ACC112 (cell line): ENCODE results near the gene DDX28.
"Not testable (repeated sequence)": the region's sequence is repeated elsewhere in the genome, so short reads cannot be mapped to it uniquely, and the experiment has no call there.

ENCODE experiments used
- H2AFZ ChIP-seq: fragments of 200-600 bp; sonication (generic); one replicate; pipeline ENCODE4 v1.6.0; 2017; ENCODE audit warnings: antibody characterized with exemption, low read length; ENCODE audit not compliant: unreplicated experiment
- H3K27ac ChIP-seq: fragments of 200-600 bp; sonication (generic); 2 replicates; pipeline ENCODE4 v1.5.1; 2014; ENCODE audit warnings: low read depth, mild to moderate bottlenecking, antibody characterized with exemption, low read length, moderate library complexity
- H3K27me3 ChIP-seq: fragments of 200-600 bp; sonication (generic); 2 replicates; pipeline ENCODE4 v1.6.1; 2014; ENCODE audit warnings: mild to moderate bottlenecking, antibody characterized with exemption, low read length, moderate library complexity, mixed read lengths; ENCODE audit not compliant: insufficient read depth
- H3K36me3 ChIP-seq: fragments of 200-600 bp; sonication (generic); 2 replicates; pipeline ENCODE4 v1.6.1; 2016; ENCODE audit warnings: mild to moderate bottlenecking, antibody characterized with exemption, low read length, moderate library complexity, mixed read lengths; ENCODE audit not compliant: insufficient read depth
- H3K4me1 ChIP-seq: fragments of 200-600 bp; sonication (generic); one replicate; pipeline ENCODE4 v1.6.1; 2016; ENCODE audit warnings: low read length, mixed read lengths; ENCODE audit not compliant: insufficient read depth, unreplicated experiment, control insufficient read depth
- H3K4me3 ChIP-seq: fragments of 200-600 bp; sonication (generic); 2 replicates; pipeline ENCODE4 v1.5.1; 2014; ENCODE audit warnings: mild to moderate bottlenecking, low read depth, low read length
- H3K79me2 ChIP-seq: fragments of 200-600 bp; sonication (generic); one replicate; pipeline ENCODE4 v1.6.0; 2016; ENCODE audit warnings: low read length; ENCODE audit not compliant: control insufficient read depth, unreplicated experiment, insufficient read depth

Gene DDX28

DNA sequence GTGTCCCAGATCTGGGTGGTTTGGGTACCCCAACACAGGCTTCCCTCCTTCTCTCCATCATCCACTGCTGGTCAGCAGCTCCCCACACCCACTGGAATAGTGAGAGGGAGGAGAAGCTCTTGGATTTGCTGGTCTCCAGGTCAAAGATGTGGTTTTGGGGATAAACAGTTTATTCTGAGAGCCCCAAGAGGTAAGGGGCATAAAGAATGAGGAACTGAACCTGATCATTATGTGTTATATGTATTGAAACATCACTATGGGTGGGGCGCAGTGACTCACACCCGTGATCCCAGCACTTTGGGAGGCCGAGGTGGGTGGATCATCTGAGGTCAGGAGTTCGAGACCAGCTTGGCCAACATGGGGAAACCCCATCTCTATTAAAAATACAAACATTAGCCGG is 27.6 kb downstream of the DDX28 start:
- Histone ChIP-seq H3K27ac (no peak overlapping the region), H3K4me1 (peaks cover 16% of the 10 kb centered on the region), H3K27me3 (no peaks in the 10 kb centered on the region), H3K36me3 (no peaks in the 10 kb centered on the region), H3K79me2 (no peaks in the 10 kb centered on the region), H3K4me3 (no peak overlapping the region), H2AFZ (no peak overlapping the region)

DNA sequence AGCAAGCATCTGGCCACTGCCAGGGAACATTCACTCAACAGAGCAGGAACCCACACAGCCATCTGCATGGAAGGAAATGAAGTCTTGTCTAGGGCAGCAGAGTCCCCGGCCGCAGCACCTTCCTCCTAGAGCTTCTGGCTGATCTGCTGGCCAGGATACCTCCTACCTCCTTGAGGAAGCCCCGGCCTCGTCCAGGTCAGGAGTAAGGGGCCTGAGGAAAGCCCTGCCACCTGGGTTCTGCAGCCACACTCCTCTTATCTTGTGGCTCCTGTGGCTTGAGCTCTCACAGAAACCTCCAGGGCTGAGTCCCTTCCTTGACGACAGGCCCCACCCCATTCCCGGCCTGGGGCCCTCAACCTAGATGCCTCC is 29.0 kb downstream of the DDX28 start:
- H3K27ac ChIP-seq, H3K79me2 ChIP-seq, H2AFZ ChIP-seq, H3K36me3 ChIP-seq, H3K4me3 ChIP-seq, H3K27me3 ChIP-seq: not testable (repeated sequence)
- H3K4me1 ChIP-seq = peaks cover 12% of the 10 kb centered on the region

DNA sequence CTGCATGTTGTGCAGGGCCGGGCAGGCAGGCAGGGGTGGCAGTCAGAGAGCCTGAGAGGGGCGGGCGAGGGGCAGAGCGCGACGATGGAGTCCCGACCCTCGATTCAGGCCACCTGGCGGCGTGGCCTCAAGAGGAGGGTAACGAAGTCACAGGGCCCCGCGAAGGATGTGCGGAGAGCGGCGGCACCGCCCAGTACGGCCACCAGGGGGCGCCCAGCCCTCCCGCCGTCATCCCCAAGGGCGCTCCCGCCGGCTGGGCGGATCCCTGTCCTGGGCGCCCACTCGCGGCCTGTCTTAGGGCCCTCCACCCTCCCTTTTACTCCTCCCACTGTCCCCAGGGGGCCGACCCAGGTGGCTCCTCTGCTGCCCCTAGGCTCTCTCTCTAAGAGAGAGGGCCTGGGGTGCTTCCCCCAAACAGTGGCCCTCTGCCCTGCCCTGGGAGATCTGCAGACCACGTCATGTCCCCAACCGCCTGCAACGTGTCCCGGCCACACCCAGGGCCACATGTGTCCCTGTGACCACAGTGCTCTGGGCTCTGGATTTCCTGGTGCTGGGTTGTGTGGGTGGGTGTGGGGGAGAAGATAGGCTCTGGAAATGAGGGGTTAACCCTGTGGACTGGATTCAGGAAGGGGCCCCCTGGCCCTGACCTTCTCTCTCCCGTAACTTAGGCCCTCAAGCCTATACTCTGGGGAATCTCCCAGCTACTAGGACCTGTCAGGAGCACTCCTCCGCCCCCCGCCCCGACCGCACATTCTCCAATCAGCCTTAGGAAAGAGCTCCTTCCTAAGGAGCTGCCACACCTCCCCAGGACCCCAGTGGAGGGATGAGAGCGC is 29.6 kb downstream of the DDX28 start:
- peak overlapping the region; percentile 58; the same call in 1 of the 2 replicates for H3K4me3 ChIP-seq
- no peak overlapping the region for H3K27ac ChIP-seq
- no peaks in the 10 kb centered on the region for H3K79me2 ChIP-seq
- peak overlapping the region; percentile 96 for H2AFZ ChIP-seq
- peaks cover 12% of the 10 kb centered on the region for H3K4me1 ChIP-seq
- no peaks in the 10 kb centered on the region for H3K27me3 ChIP-seq
- H3K36me3 ChIP-seq = no peaks in the 10 kb centered on the region

DNA sequence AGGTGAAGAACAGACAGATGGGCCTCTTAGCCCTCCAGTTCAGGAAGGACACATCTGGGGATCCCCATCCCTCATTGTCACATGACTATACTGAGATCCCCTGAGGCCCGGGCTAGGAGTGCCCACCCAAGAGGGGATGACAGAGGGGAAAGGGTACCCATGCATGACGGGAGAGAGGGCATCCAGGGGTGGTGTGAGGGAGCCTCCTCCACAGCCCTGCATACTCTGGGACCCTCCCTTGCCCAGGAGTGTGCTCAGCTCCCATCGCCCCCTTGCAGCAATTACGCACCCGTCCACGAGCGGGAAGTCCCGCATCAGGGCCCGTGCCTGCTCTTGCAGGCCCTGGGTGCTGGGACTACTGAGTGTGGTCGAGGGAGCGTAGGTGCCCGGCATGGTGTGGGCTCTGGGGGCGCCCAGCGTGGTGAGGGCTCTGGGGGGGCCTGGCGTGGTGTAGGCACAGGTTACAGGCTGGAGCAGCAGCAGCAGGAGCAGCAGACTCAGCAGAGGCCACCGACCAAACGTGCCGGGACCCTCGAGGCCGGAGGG is 30.3 kb downstream of the DDX28 start:
- Histone ChIP-seq H3K4me1 (peaks cover 12% of the 10 kb centered on the region), H3K36me3 (no peaks in the 10 kb centered on the region), H3K27ac (no peak overlapping the region), H3K27me3 (no peaks in the 10 kb centered on the region), H3K4me3 (no peak overlapping the region), H3K79me2 (no peaks in the 10 kb centered on the region), H2AFZ (no peak overlapping the region)

DNA sequence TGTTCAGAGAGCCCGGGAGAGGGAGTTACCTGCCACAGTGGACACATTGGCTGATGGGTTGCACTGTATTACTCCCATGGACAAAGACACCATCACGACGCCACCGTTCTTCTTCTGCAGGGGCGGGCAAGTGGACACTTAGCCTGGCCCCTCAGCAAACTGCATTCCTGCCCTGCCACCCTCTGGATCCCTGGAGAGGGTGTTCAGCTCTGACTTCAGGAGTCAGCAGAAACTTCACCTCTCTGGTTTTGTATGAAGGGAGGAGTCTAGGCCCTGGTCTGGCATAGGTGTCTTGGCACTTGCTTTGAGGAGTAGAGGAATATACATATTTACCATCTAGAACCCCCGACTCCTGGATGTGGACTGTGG is 33.0 kb downstream of the DDX28 start:
- Histone ChIP-seq H3K4me1 (peaks cover 8% of the 10 kb centered on the region), H3K36me3 (no peaks in the 10 kb centered on the region), H3K27ac (no peak overlapping the region), H3K4me3 (no peak overlapping the region), H2AFZ (no peak overlapping the region), H3K79me2 (no peaks in the 10 kb centered on the region), H3K27me3 (no peaks in the 10 kb centered on the region)

DNA sequence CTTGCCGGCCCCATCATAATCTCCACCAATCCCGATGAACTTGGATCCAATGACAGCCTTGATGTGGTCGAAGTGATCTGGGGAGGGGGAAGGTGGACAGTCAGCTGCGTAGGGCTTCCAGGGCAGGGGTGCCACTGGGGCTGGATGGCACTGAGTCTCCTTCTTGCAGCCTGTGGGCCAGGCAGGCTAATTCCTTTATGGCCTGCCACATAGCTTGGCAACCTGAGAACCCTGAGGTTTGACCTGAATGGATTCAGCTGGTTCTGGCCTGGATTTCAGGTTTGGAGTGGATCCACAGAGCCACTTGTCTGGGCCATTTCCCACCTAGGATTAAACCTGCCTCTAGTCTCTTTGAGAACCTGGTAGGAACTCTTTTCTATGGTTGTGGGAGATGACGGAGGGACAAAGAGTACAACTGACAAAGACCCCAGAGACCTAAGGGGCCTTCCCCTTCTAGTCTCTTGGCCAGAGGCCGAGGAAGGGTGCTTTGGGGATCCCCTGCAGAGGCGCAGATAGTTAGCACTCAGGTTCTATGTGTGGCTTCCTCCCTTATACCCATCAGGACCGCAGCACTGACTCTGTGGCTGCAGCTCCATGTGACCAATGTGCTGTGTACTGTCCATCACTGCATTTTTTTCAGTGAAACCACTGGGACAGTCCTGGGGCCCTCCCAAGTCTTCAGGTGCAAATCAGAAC is 33.6 kb downstream of the DDX28 start:
- Histone ChIP-seq H3K79me2 (no peaks in the 10 kb centered on the region), H3K27me3 (no peaks in the 10 kb centered on the region), H2AFZ (no peak overlapping the region), H3K4me1 (peaks cover 8% of the 10 kb centered on the region), H3K36me3 (no peaks in the 10 kb centered on the region), H3K27ac (no peak overlapping the region), H3K4me3 (no peak overlapping the region)

DNA sequence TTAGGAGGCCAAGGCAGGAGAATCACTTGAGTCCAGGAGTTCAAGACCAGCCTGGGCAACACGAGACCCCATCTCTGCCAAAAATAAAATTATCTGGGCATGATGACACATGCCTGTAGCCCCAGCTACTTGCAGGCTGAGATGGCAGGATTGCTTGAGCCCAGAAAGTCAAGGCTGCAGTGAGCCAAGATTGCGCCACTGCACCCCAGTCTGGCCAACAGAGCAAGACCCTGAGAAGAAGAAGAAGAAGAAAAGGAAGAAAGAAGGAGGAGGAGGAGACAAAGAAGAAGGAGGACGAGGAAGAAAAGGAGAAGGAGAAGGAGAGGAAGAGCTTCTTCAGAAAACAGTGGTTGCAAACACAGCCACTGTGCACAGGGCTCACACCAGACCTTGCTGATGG is 34.4 kb downstream of the DDX28 start:
- Histone ChIP-seq H2AFZ (no peak overlapping the region), H3K27me3 (no peaks in the 10 kb centered on the region), H3K27ac (no peak overlapping the region), H3K36me3 (no peaks in the 10 kb centered on the region), H3K4me1 (peaks cover 7% of the 10 kb centered on the region), H3K79me2 (no peaks in the 10 kb centered on the region), H3K4me3 (no peak overlapping the region)

DNA sequence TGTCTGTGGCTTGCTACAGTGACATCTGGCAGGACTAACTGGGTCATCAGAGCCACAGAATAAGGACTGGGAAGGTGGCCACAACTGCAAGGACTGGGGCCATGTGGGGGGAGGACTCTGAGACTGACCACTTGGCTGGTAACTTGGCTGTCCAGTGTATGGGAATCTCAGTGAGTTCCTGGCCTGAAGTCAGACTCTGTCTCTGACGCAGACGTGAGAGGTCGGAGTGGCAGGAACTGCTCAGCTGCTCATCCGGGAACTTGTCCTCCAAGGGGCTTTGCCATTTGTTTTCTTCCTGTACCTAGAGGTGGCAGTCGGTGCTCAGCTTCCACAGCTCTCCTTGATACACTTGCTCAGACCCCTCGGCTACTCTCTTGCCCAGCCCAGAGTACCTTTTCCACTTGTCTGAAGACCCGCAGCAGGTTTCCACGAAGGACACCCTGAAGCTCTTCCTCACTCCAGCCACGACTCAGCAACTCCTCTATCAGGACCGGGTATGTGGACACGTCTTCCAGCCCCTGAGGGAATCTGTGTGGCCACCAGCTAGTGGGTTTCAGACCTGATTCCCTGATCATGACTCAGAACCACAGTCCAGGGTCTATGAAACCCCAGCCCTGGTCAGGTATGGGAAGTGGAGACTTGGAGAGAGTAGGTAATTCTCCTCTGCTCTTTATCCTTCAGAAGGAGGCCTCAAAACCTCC is 35.4 kb downstream of the DDX28 start:
- Histone ChIP-seq H3K4me1 (no peaks in the 10 kb centered on the region), H3K79me2 (no peaks in the 10 kb centered on the region), H3K27me3 (no peaks in the 10 kb centered on the region), H3K4me3 (no peak overlapping the region), H2AFZ (no peak overlapping the region), H3K36me3 (no peaks in the 10 kb centered on the region), H3K27ac (no peak overlapping the region)

DNA sequence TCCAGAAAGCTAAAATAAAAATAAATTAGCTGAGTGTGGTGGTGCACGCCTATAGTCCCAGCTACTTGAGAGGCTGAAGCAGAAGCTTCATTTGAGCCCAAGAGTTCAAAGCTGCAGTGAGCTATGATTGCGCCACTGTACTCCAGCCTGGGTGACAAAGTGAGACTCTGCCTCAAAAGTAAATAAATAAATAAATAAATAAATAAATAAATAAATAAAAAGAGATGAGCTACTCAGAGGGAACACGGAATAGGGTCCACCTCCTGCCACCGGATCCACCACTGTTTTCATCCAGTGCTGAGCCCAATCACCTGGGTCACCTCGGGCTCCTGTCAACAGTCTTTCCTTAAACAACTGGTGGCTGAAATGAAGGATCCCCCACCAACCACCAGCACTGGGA is 36.1 kb downstream of the DDX28 start:
- no peak overlapping the region for H2AFZ ChIP-seq
- no peaks in the 10 kb centered on the region for H3K36me3 ChIP-seq
- H3K27me3 ChIP-seq = no peaks in the 10 kb centered on the region
- no peak overlapping the region for H3K4me3 ChIP-seq
- no peaks in the 10 kb centered on the region for H3K79me2 ChIP-seq
- no peaks in the 10 kb centered on the region for H3K4me1 ChIP-seq
- no peak overlapping the region for H3K27ac ChIP-seq

DNA sequence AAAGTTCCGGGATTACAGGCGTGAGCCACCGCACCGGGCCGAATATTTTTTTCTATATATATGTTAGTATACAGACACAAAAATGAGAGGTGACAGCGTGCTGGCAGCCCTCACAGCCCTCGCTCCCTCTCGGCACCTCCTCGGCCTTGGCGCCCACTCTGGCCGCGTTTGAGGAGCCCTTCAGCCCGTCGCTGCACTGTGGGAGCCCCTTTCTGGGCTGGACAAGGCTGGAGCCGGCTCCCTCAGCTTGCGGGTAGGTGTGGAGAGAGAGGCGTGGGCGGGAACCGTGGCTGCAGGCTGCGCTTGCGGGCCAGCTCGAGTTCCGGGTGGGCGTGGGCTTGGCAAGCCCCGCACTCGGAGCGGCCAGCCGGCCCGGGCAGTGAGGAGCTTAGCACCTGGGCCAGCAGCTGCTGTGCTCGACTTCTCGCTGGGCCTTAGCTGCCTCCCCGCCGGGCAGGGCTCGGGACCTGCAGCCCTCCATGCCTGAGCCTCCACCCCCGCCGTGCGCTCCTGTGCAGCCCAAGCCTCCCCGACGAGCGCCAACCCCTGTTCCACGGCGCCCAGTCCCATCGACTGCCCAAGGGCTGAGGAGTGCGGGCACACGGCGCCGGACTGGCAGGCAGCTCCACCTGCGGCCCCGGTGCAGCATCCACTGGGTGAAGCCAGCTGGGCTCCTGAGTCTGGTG is 40.9 kb downstream of the DDX28 start:
- H2AFZ ChIP-seq = no peak overlapping the region
- no peak overlapping the region for H3K27ac ChIP-seq
- peaks cover 7% of the 10 kb centered on the region; the same call in 1 of the 2 replicates for H3K27me3 ChIP-seq

More for the DNA sequence above, 40.9 kb downstream of the DDX28 start:
- no peaks in the 10 kb centered on the region for H3K79me2 ChIP-seq
- no peaks in the 10 kb centered on the region for H3K4me1 ChIP-seq
- no peaks in the 10 kb centered on the region for H3K36me3 ChIP-seq
- H3K4me3 ChIP-seq = no peak overlapping the region
